ENCODE results near the gene VIPR1. TPM values are rescaled to one million over a fixed set of nuclear protein-coding genes. Genes with fewer than 3 reads are reported as not detected.

Gene VIPR1
- total RNA-seq, 1 donor from 2014 or later, result 184 TPM

GRCh38 chr3:42478830-42479229, 23.6 kb upstream of the VIPR1 start:
- H3K4me3 ChIP-seq, result no peak overlapping the region
- no peak overlapping the region for H3K27ac ChIP-seq
- no peaks in the 10 kb centered on the region for H3K36me3 ChIP-seq
- H3K9me3 ChIP-seq, result no peaks in the 10 kb centered on the region
- no peak for ATAC-seq
- intact Hi-C loops (cut with DNase I), result no loop called here
- no peak for TF ChIP-seq CTCF (IDR thresholded peaks at IDR 0.05)
- peaks cover 16% of the 10 kb centered on the region for H3K4me1 ChIP-seq
- DNase-seq, result no peak
- no peaks in the 10 kb centered on the region for H3K27me3 ChIP-seq

- peak; percentile 43 for ATAC-seq
- H3K27ac ChIP-seq, result no peak overlapping the region
- no peaks in the 10 kb centered on the region for H3K36me3 ChIP-seq
- H3K4me3 ChIP-seq, result no peak overlapping the region
- TF ChIP-seq CTCF (IDR thresholded peaks at IDR 0.05), result no peak
- no peak for DNase-seq
- H3K9me3 ChIP-seq, result no peaks in the 10 kb centered on the region
- H3K27me3 ChIP-seq, result no peaks in the 10 kb centered on the region
- H3K4me1 ChIP-seq, result peaks cover 4% of the 10 kb centered on the region
- intact Hi-C loops (cut with DNase I), result no loop called here
Measured at GRCh38 chr3:42486814-42487565, 15.5 kb upstream of the VIPR1 start.

GRCh38 chr3:42488687-42489086, 13.8 kb upstream of the VIPR1 start:
- Histone ChIP-seq H3K36me3 (no peaks in the 10 kb centered on the region), H3K9me3 (no peaks in the 10 kb centered on the region), H3K4me1 (peaks cover 4% of the 10 kb centered on the region), H3K27ac (no peak overlapping the region), H3K27me3 (no peaks in the 10 kb centered on the region), H3K4me3 (no peak overlapping the region)
- intact Hi-C loops (cut with DNase I), result no loop called here
- no peak for DNase-seq
- no peak for TF ChIP-seq CTCF (IDR thresholded peaks at IDR 0.05)
- no peak for ATAC-seq

- no peak for TF ChIP-seq CTCF (IDR thresholded peaks at IDR 0.05)
- H3K4me3 ChIP-seq, result no peak overlapping the region
- intact Hi-C loops (cut with DNase I), result no loop called here
- H3K27me3 ChIP-seq, result no peaks in the 10 kb centered on the region
- DNase-seq (no peak), ATAC-seq (no peak)
- H3K9me3 ChIP-seq, result no peaks in the 10 kb centered on the region
- peaks cover 4% of the 10 kb centered on the region for H3K4me1 ChIP-seq
- no peaks in the 10 kb centered on the region for H3K36me3 ChIP-seq
- peak overlapping the region; percentile 48 for H3K27ac ChIP-seq
Measured at GRCh38 chr3:42489116-42489936, 13.1 kb upstream of the VIPR1 start.

GRCh38 chr3:42489937-42490227, 12.6 kb upstream of the VIPR1 start:
- ATAC-seq (no peak), DNase-seq (no peak)
- no peaks in the 10 kb centered on the region for H3K36me3 ChIP-seq
- H3K27me3 ChIP-seq, result no peaks in the 10 kb centered on the region
- TF ChIP-seq CTCF (IDR thresholded peaks at IDR 0.05), result no peak
- no peak overlapping the region for H3K4me3 ChIP-seq
- intact Hi-C loops (cut with DNase I), result no loop called here
- peak overlapping the region; percentile 48 for H3K27ac ChIP-seq
- H3K9me3 ChIP-seq, result no peaks in the 10 kb centered on the region
- H3K4me1 ChIP-seq, result peaks cover 4% of the 10 kb centered on the region
